SK-N-MC (cell line): ENCODE data around the gene ADARB2.

ENCODE experiments used
- EZH2 ChIP-seq: fragments of 200-600 bp; sonication (generic); IDR thresholded peaks from one replicate; pipeline ENCODE4 v1.6.1; 2017; ENCODE audit warnings: antibody characterized with exemption
- FOXP2 ChIP-seq: optimal IDR thresholded peaks from 2 replicates; pipeline ENCODE3; 2011; ENCODE audit warnings: mild to moderate bottlenecking, moderate library complexity; ENCODE audit not compliant: insufficient read depth; ENCODE audit errors: extremely low read length, control extremely low read depth
- POLR2AphosphoS5 ChIP-seq: IDR thresholded peaks from 2 replicates; pipeline ENCODE4 v1.6.1; 2012; ENCODE audit warnings: mild to moderate bottlenecking, low read depth, low read length, borderline replicate concordance

DNA sequence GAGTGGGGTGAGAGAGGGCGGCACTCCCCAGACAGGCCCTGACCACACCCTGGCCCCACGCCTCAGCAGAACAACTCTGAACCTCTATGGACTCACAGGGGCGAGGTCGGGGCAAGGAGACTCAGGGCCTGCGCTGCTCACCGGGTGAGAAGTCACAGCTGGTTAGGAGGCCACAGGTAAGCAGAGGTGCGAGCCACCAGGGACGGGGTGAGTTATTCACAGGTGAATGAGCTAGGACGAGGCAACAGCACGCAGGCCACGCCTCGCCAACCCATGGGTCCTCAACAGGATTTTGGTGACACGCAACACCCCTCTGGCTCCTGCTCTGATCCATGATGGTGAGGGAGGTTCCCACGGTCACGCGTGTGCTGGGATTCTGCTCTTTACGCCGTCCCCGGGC lies 202.5 kb downstream of the ADARB2 start:
- TF ChIP-seq POLR2AphosphoS5 (no peak), EZH2 (no peak), FOXP2 (no peak)
